Left cardiac atrium (tissue), 4 donors: Measurements from ENCODE around the gene CAMSAP1. TPM values are rescaled to one million over a fixed set of nuclear protein-coding genes. Genes with fewer than 3 reads are reported as not detected.
A peak's percentile ranks its signal among the peaks of the same experiment; 100 is the strongest.

Source experiments
- ATAC-seq, 2 donors: fragments of 200-7000 bp; cut with Tn5 transposase; one replicate each; pipeline ENCODE4 v1.9.1; 2020; ENCODE audit warnings: mild to moderate bottlenecking in 2 of 2, moderate library complexity in 2 of 2
- DNase-seq: peaks from one replicate; pipeline ENCODE4 v3.0.0-alpha.2; 2020
- intact Hi-C, 2 donors: fragments of 100-400 bp; cut with DNase I; formaldehyde crosslinking; loops; one replicate each; pipeline versions ENCODE4 v1.14.1 to v1.15.1; 2022 to 2023
- total RNA-seq, 2 donors: library from RNA; stranded (reverse); fragmentation: NEBNext Ultra II Directional; extraction: Animal tissue kit (Norgen Biotek cat#: 25700); gene quantifications; one replicate each; pipeline ENCODE4 v1.2.1, GENCODE V29; 2021
- donor health status: DM: no; HTN: yes; CAD: no.
- donor health status: DM: no; HTN: yes; CAD: no; lungs with severe emphysema.
- donor health status: DM: yes; HTN: yes; CAD: no.
- donor health status: Dilated cardiomyopathy.

The CAMSAP1 gene
- total RNA-seq, 2 donors from 2014 or later: 17.2 to 17.6 TPM

- intact Hi-C loops: no loop called here
- DNase-seq (no peak), ATAC-seq (no peak)
Measured at GRCh38 chr9:135810806-135811575, 96.4 kb downstream of the CAMSAP1 start.

- DNase-seq (no peak), ATAC-seq (no peak)
- intact Hi-C loops: no loop called here
Measured at GRCh38 chr9:135809166-135809565, 98.2 kb downstream of the CAMSAP1 start.

- DNase-seq (no peak), ATAC-seq (no peak)
- intact Hi-C loops: no loop called here
Measured at GRCh38 chr9:135805422-135806022, 101.8 kb downstream of the CAMSAP1 start.

GRCh38 chr9:135804581-135805421 lies 102.5 kb downstream of the CAMSAP1 start:
- no peak for DNase-seq
- intact Hi-C loops: no loop called here
- peak; percentile 19 to 24 for ATAC-seq

- DNase-seq: no peak
Measured at GRCh38 chr9:135803441-135803840, 103.9 kb downstream of the CAMSAP1 start.

GRCh38 chr9:135802876-135803419 lies 104.4 kb downstream of the CAMSAP1 start:
- no peak for DNase-seq
- intact Hi-C loops: no loop called here
- no peak for ATAC-seq

More at GRCh38 chr9:135803441-135803840, 103.9 kb downstream of the CAMSAP1 start:
- intact Hi-C loops: no loop called here
- ATAC-seq: no peak

- DNase-seq (no peak), ATAC-seq (no peak)
- intact Hi-C loops: no loop called here
Measured at GRCh38 chr9:135801070-135801469, 106.3 kb downstream of the CAMSAP1 start.

- ATAC-seq: no peak
- intact Hi-C loops: loop anchor here in 1 of 2 donors (10.0 kb wide), 1 partner anchor 326 kb away; no protein-coding TSS in a partner anchor
- DNase-seq: no peak
Measured at GRCh38 chr9:135799261-135799660, 108.1 kb downstream of the CAMSAP1 start.

GRCh38 chr9:135798263-135798585 lies 109.1 kb downstream of the CAMSAP1 start:
- ATAC-seq: no peak
- intact Hi-C loops: loop anchor here in 1 of 2 donors (10.0 kb wide), 1 partner anchor 327 kb away; no protein-coding TSS in a partner anchor
- DNase-seq: no peak

- peak; percentile 57 to 61 for ATAC-seq
- DNase-seq: peak; percentile 61
- intact Hi-C loops: loop anchor here in 1 of 2 donors (10.0 kb wide), 1 partner anchor 327 kb away; no protein-coding TSS in a partner anchor
Measured at GRCh38 chr9:135797507-135798262, 109.7 kb downstream of the CAMSAP1 start.

GRCh38 chr9:135796784-135797485 lies 110.4 kb downstream of the CAMSAP1 start:
- intact Hi-C loops: loop anchor here in 1 of 2 donors (10.0 kb wide), 1 partner anchor 328 kb away; no protein-coding TSS in a partner anchor
- peak in 1 of 2 donors; percentile 9 for ATAC-seq
- no peak for DNase-seq

- no peak for ATAC-seq
- intact Hi-C loops: loop anchor here in 1 of 2 donors (10.0 kb wide), 1 partner anchor 329 kb away; no protein-coding TSS in a partner anchor
Measured at GRCh38 chr9:135795391-135795790, 112.0 kb downstream of the CAMSAP1 start.

GRCh38 chr9:135794361-135794885 lies 112.9 kb downstream of the CAMSAP1 start:
- ATAC-seq (no peak), DNase-seq (no peak)
- intact Hi-C loops: loop anchor here in 1 of 2 donors (10.0 kb wide), 1 partner anchor 330 kb away; no protein-coding TSS in a partner anchor

More at GRCh38 chr9:135795391-135795790, 112.0 kb downstream of the CAMSAP1 start:
- DNase-seq: no peak

GRCh38 chr9:135794057-135794335 lies 113.3 kb downstream of the CAMSAP1 start:
- ATAC-seq (no peak), DNase-seq (no peak)
- intact Hi-C loops: loop anchor here in 1 of 2 donors (10.0 kb wide), 1 partner anchor 331 kb away; no protein-coding TSS in a partner anchor

GRCh38 chr9:135793221-135794056 lies 113.9 kb downstream of the CAMSAP1 start:
- DNase-seq (no peak), ATAC-seq (no peak)
- intact Hi-C loops: loop anchor here in 1 of 2 donors (10.0 kb wide), 1 partner anchor 331 kb away; no protein-coding TSS in a partner anchor

- ATAC-seq (no peak), DNase-seq (no peak)
- intact Hi-C loops: loop anchor here in 1 of 2 donors (10.0 kb wide), 1 partner anchor 332 kb away; no protein-coding TSS in a partner anchor
Measured at GRCh38 chr9:135792268-135793128, 114.8 kb downstream of the CAMSAP1 start.
